ENCODE data around the gene PSMG2. TPM values are rescaled to one million over a fixed set of nuclear protein-coding genes. Genes with fewer than 3 reads are reported as not detected.
A peak's percentile ranks its signal among the peaks of the same experiment; 100 is the strongest.

The PSMG2 gene
- total RNA-seq, 1 experiment from 2014 or later, result 78.6 TPM

GRCh38 chr18:12701161-12701560 is 1.7 kb upstream of the PSMG2 start:
- Mint-ChIP-seq H3K4me3 (ENCODE audit: low read depth, unreplicated experiment) (peak overlapping the region; percentile 86), H3K27me3 (ENCODE audit: unreplicated experiment) (no peaks in the 10 kb centered on the region), H3K27ac (ENCODE audit: unreplicated experiment) (peak overlapping the region; percentile 99), H3K4me1 (ENCODE audit: low read depth, unreplicated experiment) (peaks cover 24% of the 10 kb centered on the region), H3K9me3 (ENCODE audit: low read depth, unreplicated experiment) (no peaks in the 10 kb centered on the region), H3K36me3 (ENCODE audit: insufficient read depth, unreplicated experiment) (peaks cover 30% of the 10 kb centered on the region)
- BruUV-seq (replicated peaks), result no TSS peak
- no peak for DNase-seq
- CTCF ChIA-PET, result no interaction called here
- no peak for TF ChIP-seq CTCF (IDR thresholded peaks at IDR 0.05; ENCODE audit: unreplicated experiment)
- intact Hi-C loops (cut with micrococcal nuclease; ENCODE audit: unreplicated experiment), result loop anchor here (5.0 kb wide), 1 partner anchor 94 kb away; no protein-coding TSS in a partner anchor

- DNase-seq, result no peak
- Mint-ChIP-seq H3K27me3 (ENCODE audit: unreplicated experiment) (no peaks in the 10 kb centered on the region), H3K9me3 (ENCODE audit: low read depth, unreplicated experiment) (no peaks in the 10 kb centered on the region), H3K4me3 (ENCODE audit: low read depth, unreplicated experiment) (peak overlapping the region; percentile 86), H3K4me1 (ENCODE audit: low read depth, unreplicated experiment) (peaks cover 24% of the 10 kb centered on the region), H3K27ac (ENCODE audit: unreplicated experiment) (peak overlapping the region; percentile 99), H3K36me3 (ENCODE audit: insufficient read depth, unreplicated experiment) (peaks cover 40% of the 10 kb centered on the region)
- CTCF ChIA-PET, result interaction anchor here (0.9 to 1.5 kb wide), 2 partner anchors 231 to 311 kb away, joined by 3 to 4 read pairs; no protein-coding TSS in a partner anchor
- TF ChIP-seq CTCF (IDR thresholded peaks at IDR 0.05; ENCODE audit: unreplicated experiment), result no peak
- BruUV-seq (replicated peaks), result TSS peak; percentile 80
- intact Hi-C loops (cut with micrococcal nuclease; ENCODE audit: unreplicated experiment), result loop anchor here (5.0 kb wide), 1 partner anchor 96 kb away; no protein-coding TSS in a partner anchor
Observed at GRCh38 chr18:12703096-12703567, 290 bp downstream of the PSMG2 start.

DNA sequence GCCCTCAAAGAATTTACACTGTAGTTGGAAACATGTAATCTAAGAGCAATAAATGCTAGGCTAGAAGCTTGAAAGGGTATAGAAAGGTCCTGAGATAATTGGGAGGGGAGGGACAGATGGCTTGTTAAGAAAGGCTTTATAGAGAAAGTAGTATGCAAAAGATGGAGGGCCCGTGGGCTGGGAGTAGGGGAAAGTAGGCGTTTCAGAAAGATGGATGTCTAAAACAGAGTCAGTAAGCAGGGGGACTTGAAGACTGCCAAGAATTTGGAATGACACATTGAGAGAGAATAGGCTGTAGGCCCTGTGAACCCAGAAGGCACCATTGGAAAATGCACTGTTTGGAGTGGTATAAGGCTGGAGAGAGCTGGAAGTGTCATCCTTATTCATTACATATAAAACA is 822 bp downstream of the PSMG2 start:
- H3K27me3 Mint-ChIP-seq (ENCODE audit: unreplicated experiment), result no peaks in the 10 kb centered on the region
- peaks cover 40% of the 10 kb centered on the region for H3K36me3 Mint-ChIP-seq (ENCODE audit: insufficient read depth, unreplicated experiment)
- intact Hi-C loops (cut with micrococcal nuclease; ENCODE audit: unreplicated experiment), result loop anchor here (5.0 kb wide), 1 partner anchor 96 kb away; no protein-coding TSS in a partner anchor
- H3K9me3 Mint-ChIP-seq (ENCODE audit: low read depth, unreplicated experiment), result no peaks in the 10 kb centered on the region
- no peak for DNase-seq
- peak overlapping the region; percentile 86 for H3K4me3 Mint-ChIP-seq (ENCODE audit: low read depth, unreplicated experiment)
- peak overlapping the region; percentile 99 for H3K27ac Mint-ChIP-seq (ENCODE audit: unreplicated experiment)
- no TSS peak for BruUV-seq (replicated peaks)
- CTCF ChIA-PET, result no interaction called here
- peaks cover 24% of the 10 kb centered on the region for H3K4me1 Mint-ChIP-seq (ENCODE audit: low read depth, unreplicated experiment)
- no peak for TF ChIP-seq CTCF (IDR thresholded peaks at IDR 0.05; ENCODE audit: unreplicated experiment)

GRCh38 chr18:12711446-12711845 is 8.6 kb downstream of the PSMG2 start:
- intact Hi-C loops (cut with micrococcal nuclease; ENCODE audit: unreplicated experiment), result no loop called here
- no peaks in the 10 kb centered on the region for H3K4me1 Mint-ChIP-seq (ENCODE audit: low read depth, unreplicated experiment)
- peaks cover 52% of the 10 kb centered on the region for H3K36me3 Mint-ChIP-seq (ENCODE audit: insufficient read depth, unreplicated experiment)
- BruUV-seq (replicated peaks), result no TSS peak
- H3K27me3 Mint-ChIP-seq (ENCODE audit: unreplicated experiment), result no peaks in the 10 kb centered on the region
- no peak for DNase-seq
- CTCF ChIA-PET, result interaction anchor here (0.6 to 1.0 kb wide), 3 partner anchors 33 to 476 kb away, joined by 4 to 6 read pairs (median 5); no protein-coding TSS in a partner anchor
- H3K4me3 Mint-ChIP-seq (ENCODE audit: low read depth, unreplicated experiment), result no peak overlapping the region
- no peaks in the 10 kb centered on the region for H3K9me3 Mint-ChIP-seq (ENCODE audit: low read depth, unreplicated experiment)
- no peak for TF ChIP-seq CTCF (IDR thresholded peaks at IDR 0.05; ENCODE audit: unreplicated experiment)
- no peak overlapping the region for H3K27ac Mint-ChIP-seq (ENCODE audit: unreplicated experiment)
